ENCODE results near the gene PCDHAC2.

- no peak for TF ChIP-seq CTCF (IDR thresholded peaks at IDR 0.05; ENCODE audit: low read depth, low read length, missing input control)
- no peak for TF ChIP-seq JUND (IDR thresholded peaks at IDR 0.05)
- no peak for TF ChIP-seq RAD21 (IDR thresholded peaks at IDR 0.05)
- no peak for TF ChIP-seq REST (IDR thresholded peaks at IDR 0.05)
- no peak for TF ChIP-seq ZBTB33 (IDR thresholded peaks at IDR 0.05)
- TF ChIP-seq SP1 (IDR thresholded peaks at IDR 0.05), result no peak
These were observed 39.1 kb upstream of the PCDHAC2 start for GRCh38 chr5:140927228-140927573.

Measured in liver (tissue), 3 donors.